IMR-90 (cell line): ENCODE measurements around the gene RPP25. TPM values are rescaled to one million over a fixed set of nuclear protein-coding genes. Genes with fewer than 3 reads are reported as not detected.
A peak's percentile ranks its signal among the peaks of the same experiment; 100 is the strongest.

Experiments
- ATAC-seq: fragments of 200-7000 bp; cut with Tn5 transposase; 2 replicates; pipeline ENCODE4 v1.9.1; 2020; ENCODE audit warnings: low read depth, mild to moderate bottlenecking, moderate library complexity
- BruUV-seq: library from RNA; stranded (reverse); fragments of 400-500 nt; replicated peaks from 2 replicates; lab custom pipeline; 2021; lab: Mats Ljungman, UMichigan
- CTCF ChIA-PET: fragments of 300-600 bp; formaldehyde crosslinking; extraction: SDS; loops from one replicate; lab custom pipeline; 2021; ENCODE audit warnings: antibody characterized with exemption; lab: Yijun Ruan, JAX
- POLR2A ChIA-PET: fragments of 300-600 bp; sonication (Branson Sonifier 250); formaldehyde crosslinking; loops from one replicate; lab custom pipeline; 2022; ENCODE audit warnings: antibody characterized with exemption; ENCODE audit not compliant: unreplicated experiment; lab: Charles Lee
- DNase-seq: peaks from one replicate; pipeline ENCODE4 v3.0.0; 2013
- H2AFZ ChIP-seq: replicated peaks from 2 replicates; pipeline ENCODE3; 2013; ENCODE audit warnings: low read length, mild to moderate bottlenecking; ENCODE audit not compliant: poor library complexity
- H2AK5ac ChIP-seq: 2 replicates; pipeline ENCODE4 v1.6.1; 2013; ENCODE audit warnings: low read depth, low read length, inconsistent platforms
- H2AK9ac ChIP-seq: replicated peaks from 2 replicates; pipeline ENCODE3; 2013; ENCODE audit warnings: mild to moderate bottlenecking, low read depth, low read length, moderate library complexity; ENCODE audit not compliant: poor library complexity
- H2BK120ac ChIP-seq: 2 replicates; pipeline ENCODE4 v1.6.1; 2013; ENCODE audit warnings: low read depth, low read length, inconsistent platforms
- H2BK15ac ChIP-seq: 3 replicates; pipeline ENCODE4 v1.6.1; 2013; ENCODE audit warnings: low read depth, low read length, inconsistent platforms
- H2BK20ac ChIP-seq: 2 replicates; pipeline ENCODE4 v1.6.1; 2013; ENCODE audit warnings: low read depth, mild to moderate bottlenecking, inconsistent platforms, low read length, moderate library complexity
- H2BK5ac ChIP-seq: 2 replicates; pipeline ENCODE4 v1.6.1; 2013; ENCODE audit warnings: mild to moderate bottlenecking, low read depth, low read length, inconsistent platforms; ENCODE audit not compliant: poor library complexity, severe bottlenecking
- H3K14ac ChIP-seq: replicated peaks from 2 replicates; pipeline ENCODE4 v1.6.1; 2013; ENCODE audit warnings: low read depth, low read length, inconsistent platforms
- H3K18ac ChIP-seq: 2 replicates; pipeline ENCODE4 v1.6.1; 2013; ENCODE audit warnings: low read depth, low read length, control low read depth
- H3K23ac ChIP-seq: 2 replicates; pipeline ENCODE4 v1.6.1; 2013; ENCODE audit warnings: low read depth, low read length, inconsistent platforms
- H3K27ac ChIP-seq: 2 replicates; pipeline ENCODE4 v1.5.1; 2013; ENCODE audit warnings: mild to moderate bottlenecking, control low read depth, low read length; ENCODE audit not compliant: insufficient read depth
- H3K27me3 ChIP-seq: 2 replicates; pipeline ENCODE4 v1.6.1; 2013; ENCODE audit warnings: low read length; ENCODE audit not compliant: control insufficient read depth, insufficient read depth
- H3K36me3 ChIP-seq: 2 replicates; pipeline ENCODE4 v1.6.1; 2013; ENCODE audit warnings: low read length, mixed read lengths; ENCODE audit not compliant: control insufficient read depth, insufficient read depth
- H3K4ac ChIP-seq: 2 replicates; pipeline ENCODE4 v1.6.1; 2013; ENCODE audit warnings: low read depth, low read length, inconsistent platforms
- H3K4me1 ChIP-seq: 2 replicates; pipeline ENCODE4 v1.6.1; 2013; ENCODE audit warnings: low read length, mixed read lengths; ENCODE audit not compliant: control insufficient read depth, insufficient read depth
- H3K4me2 ChIP-seq: 2 replicates; pipeline ENCODE4 v1.6.1; 2013; ENCODE audit warnings: low read depth, mild to moderate bottlenecking, control low read depth, low read length, moderate library complexity
- H3K4me3 ChIP-seq: 2 replicates; pipeline ENCODE4 v1.5.1; 2013; ENCODE audit warnings: low read depth, mild to moderate bottlenecking, control low read depth, low read length, moderate library complexity; ENCODE audit not compliant: insufficient read depth
- H3K56ac ChIP-seq: 2 replicates; pipeline ENCODE4 v1.6.1; 2013; ENCODE audit warnings: low read length, inconsistent platforms; ENCODE audit not compliant: insufficient read depth; ENCODE audit errors: extremely low read depth
- H3K79me1 ChIP-seq, 2 experiments: 2 replicates each; pipeline ENCODE4 v1.6.1; 2013; ENCODE audit warnings: low read length in 2 of 2, inconsistent platforms in 1 of 2, low read depth in 1 of 2
- H3K9ac ChIP-seq: 2 replicates; pipeline ENCODE4 v1.6.1; 2013; ENCODE audit warnings: low read depth, low read length, control low read depth
- H3K9me1 ChIP-seq: 2 replicates; pipeline ENCODE4 v1.6.1; 2013; ENCODE audit warnings: low read length, inconsistent platforms; ENCODE audit not compliant: insufficient read depth
- H3K9me3 ChIP-seq: 2 replicates; pipeline ENCODE4 v1.6.1; 2013; ENCODE audit warnings: low read length; ENCODE audit not compliant: control insufficient read depth, insufficient read depth
- H4K20me1 ChIP-seq: 2 replicates; pipeline ENCODE4 v1.6.1; 2013; ENCODE audit warnings: low read length, inconsistent platforms; ENCODE audit not compliant: insufficient read depth
- H4K5ac ChIP-seq: 2 replicates; pipeline ENCODE4 v1.6.1; 2013; ENCODE audit warnings: mild to moderate bottlenecking, low read depth, low read length, control low read depth
- H4K8ac ChIP-seq, 2 experiments: 2 replicates each; pipeline ENCODE4 v1.6.1; 2013; ENCODE audit warnings: low read depth in 2 of 2, low read length in 2 of 2, control low read depth in 1 of 2, inconsistent platforms in 1 of 2
- H4K91ac ChIP-seq: 2 replicates; pipeline ENCODE4 v1.6.1; 2013; ENCODE audit warnings: low read depth, low read length, inconsistent platforms; ENCODE audit not compliant: insufficient read depth
- MAZ ChIP-seq: IDR thresholded peaks from 2 replicates; pipeline ENCODE4 v1.6.1; 2012; ENCODE audit warnings: low read depth, mild to moderate bottlenecking, low read length, improper control_type of control experiment, moderate library complexity, borderline replicate concordance
- RAD21 ChIP-seq: IDR thresholded peaks from 2 replicates; pipeline ENCODE4 v1.6.1; 2012; ENCODE audit warnings: low read length, improper control_type of control experiment
- SMC3 ChIP-seq: fragments of 150-350 bp; IDR thresholded peaks from 2 replicates; pipeline ENCODE4 v1.6.1; 2016; ENCODE audit warnings: low read depth, mild to moderate bottlenecking, antibody characterized with exemption, low read length, moderate library complexity
- WGBS, 2 experiments: methylation state at CpG; one replicate each; pipeline versions ENCODE4 v1.1.5 to v1.1.7; 2013; ENCODE audit warnings: missing lambda C conversion rate in 2 of 2; ENCODE audit not compliant: insufficient read length in 1 of 2; ENCODE audit errors: extremely low coverage in 2 of 2; 5-methylcytosine and 5-hydroxymethylcytosine counted together
- dilution Hi-C: fragments of 300-500 bp; cut with HindIII; formaldehyde crosslinking; loops from one replicate; pipeline ENCODE4 v1.14.3; 2018; ENCODE audit warnings: low sequenced_read_pairs; ENCODE audit not compliant: unreplicated experiment
- in situ Hi-C: fragments of 300-500 bp; cut with MboI; formaldehyde crosslinking; loops from 3 replicates; pipeline ENCODE4 v1.14.3; 2019; ENCODE audit warnings: low sequenced_read_pairs, inconsistent platforms, mixed read lengths
- intact Hi-C: fragments of 100-400 bp; cut with micrococcal nuclease; formaldehyde crosslinking; loops from 2 replicates; pipeline ENCODE4 v1.10.0; 2022
- polyA plus RNA-seq, 3 experiments: library from polyadenylated mRNA; depleted of rRNA; stranded (reverse); fragments of >200 nt; gene quantifications; 2 replicates each; pipeline ENCODE4 v1.2.3, GENCODE V29; 2012; ENCODE audit warnings: low replicate concordance in 1 of 3
- total RNA-seq: library from RNA; depleted of rRNA; stranded (reverse); fragments of >200 nt; gene quantifications from 2 replicates; pipeline ENCODE4 v1.2.3, GENCODE V29; 2012
- TF ChIP-seq, protein P1 (sequence below): conservative IDR thresholded peaks from 2 replicates; pipeline ENCODE4 v1.5.1; 2012; ENCODE audit warnings: mild to moderate bottlenecking, low read depth, low read length, improper control_type of control experiment

RPP25 gene
- total and polyA plus RNA-seq, 2 of the 4 experiments (the other 2 are of a cell fraction): 0.18 to 0.38 TPM

DNA sequence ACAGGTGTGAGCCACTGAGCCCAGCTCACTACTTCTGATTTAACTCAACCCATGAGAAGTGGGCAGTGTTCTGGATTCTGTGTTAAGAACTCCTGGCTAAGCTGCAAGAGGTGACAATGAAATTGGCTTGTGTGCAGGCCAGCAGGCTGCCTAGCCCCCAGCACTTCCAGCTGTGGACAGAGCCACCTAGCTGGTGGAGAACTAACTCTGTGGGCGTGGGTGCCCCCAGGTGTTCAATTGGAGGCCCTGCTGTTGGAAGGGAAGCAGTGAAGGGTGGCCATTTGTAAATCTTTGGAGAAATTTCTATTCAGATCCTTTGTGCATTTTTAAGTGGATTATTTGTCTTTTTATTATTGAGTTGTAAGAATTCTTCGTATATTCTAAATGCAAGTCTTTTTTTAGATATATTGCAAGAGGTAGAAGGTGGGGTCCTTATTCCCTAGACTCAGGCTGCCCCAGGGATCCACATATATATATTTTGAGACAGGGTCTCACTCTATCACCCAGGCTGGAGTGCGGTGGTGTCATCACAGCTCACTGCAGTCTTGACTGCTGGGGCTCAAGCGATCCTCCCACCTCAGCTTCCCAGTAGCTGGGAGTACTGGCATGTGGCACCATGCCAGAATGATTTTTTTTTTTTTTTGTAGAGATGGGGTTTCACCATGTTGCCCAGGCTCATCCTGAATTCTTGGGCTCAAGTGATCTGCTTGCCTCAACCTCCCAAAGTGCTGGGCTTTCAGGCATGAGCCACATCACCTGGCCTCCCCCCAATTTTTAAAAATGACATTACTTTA lies 31.6 kb upstream of the RPP25 start:
- no peak overlapping the region for H2BK5ac ChIP-seq
- no peak overlapping the region for H3K4me3 ChIP-seq
- no peak overlapping the region for H4K8ac ChIP-seq
- WGBS, 2 experiments: no CpG with 5 or more reads among the region's 4 CpGs
- ChIA-PET CTCF (interaction anchor here (0.7 kb wide), 1 partner anchor 13 kb away, joined by 4 read pairs; no protein-coding TSS in a partner anchor), POLR2A (interaction anchor here (0.7 kb wide), 1 partner anchor 9 kb away, joined by 4 read pairs; no protein-coding TSS in a partner anchor)
- no peaks in the 10 kb centered on the region for H4K20me1 ChIP-seq
- H2BK20ac ChIP-seq: no peak overlapping the region
- H2BK15ac ChIP-seq: no peak overlapping the region
- no peak overlapping the region for H3K18ac ChIP-seq
- ATAC-seq: peak; percentile 59; the same call in 1 of the 2 replicates
- H2AK9ac ChIP-seq: no peak overlapping the region
- peak; percentile 53; the same call in 1 of the 2 replicates for TF ChIP-seq MAZ
- TF ChIP-seq, protein P1, sequence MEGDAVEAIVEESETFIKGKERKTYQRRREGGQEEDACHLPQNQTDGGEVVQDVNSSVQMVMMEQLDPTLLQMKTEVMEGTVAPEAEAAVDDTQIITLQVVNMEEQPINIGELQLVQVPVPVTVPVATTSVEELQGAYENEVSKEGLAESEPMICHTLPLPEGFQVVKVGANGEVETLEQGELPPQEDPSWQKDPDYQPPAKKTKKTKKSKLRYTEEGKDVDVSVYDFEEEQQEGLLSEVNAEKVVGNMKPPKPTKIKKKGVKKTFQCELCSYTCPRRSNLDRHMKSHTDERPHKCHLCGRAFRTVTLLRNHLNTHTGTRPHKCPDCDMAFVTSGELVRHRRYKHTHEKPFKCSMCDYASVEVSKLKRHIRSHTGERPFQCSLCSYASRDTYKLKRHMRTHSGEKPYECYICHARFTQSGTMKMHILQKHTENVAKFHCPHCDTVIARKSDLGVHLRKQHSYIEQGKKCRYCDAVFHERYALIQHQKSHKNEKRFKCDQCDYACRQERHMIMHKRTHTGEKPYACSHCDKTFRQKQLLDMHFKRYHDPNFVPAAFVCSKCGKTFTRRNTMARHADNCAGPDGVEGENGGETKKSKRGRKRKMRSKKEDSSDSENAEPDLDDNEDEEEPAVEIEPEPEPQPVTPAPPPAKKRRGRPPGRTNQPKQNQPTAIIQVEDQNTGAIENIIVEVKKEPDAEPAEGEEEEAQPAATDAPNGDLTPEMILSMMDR: peak; percentile 33
- TF ChIP-seq RAD21: peak; percentile 36
- no peak for TF ChIP-seq SMC3
- H3K9me1 ChIP-seq: no peaks in the 10 kb centered on the region
- no peaks in the 10 kb centered on the region for H3K36me3 ChIP-seq
- H2BK120ac ChIP-seq: no peak overlapping the region
- no peak overlapping the region for H3K4me2 ChIP-seq
- H3K9ac ChIP-seq: no peak overlapping the region
- intact Hi-C loops: no loop called here
- H3K4ac ChIP-seq: no peak overlapping the region
- no peak overlapping the region for H4K5ac ChIP-seq
- no peak overlapping the region for H3K27ac ChIP-seq
- H3K27me3 ChIP-seq: peaks cover 15% of the 10 kb centered on the region
- dilution Hi-C loops: no loop called here
- H3K79me1 ChIP-seq: no peaks in the 10 kb centered on the region
- BruUV-seq: no TSS peak
- no peak overlapping the region for H3K23ac ChIP-seq
- H3K4me1 ChIP-seq: no peaks in the 10 kb centered on the region
- no peak overlapping the region for H3K14ac ChIP-seq
- H4K91ac ChIP-seq: no peak overlapping the region
- H2AFZ ChIP-seq: no peak overlapping the region
- peak; percentile 7 for DNase-seq
- no peak overlapping the region for H3K56ac ChIP-seq
- in situ Hi-C loops: no loop called here
- H2AK5ac ChIP-seq: no peak overlapping the region
- no peaks in the 10 kb centered on the region for H3K9me3 ChIP-seq
